GM10266 (cell line): ENCODE results near the gene ASPSCR1.

ENCODE experiments used
- DNase-seq: peaks from one replicate; pipeline ENCODE4 v3.0.0; 2012; ENCODE audit errors: extremely low spot score
- CTCF ChIP-seq: IDR thresholded peaks from 2 replicates; pipeline ENCODE4 v1.5.1; 2012; ENCODE audit warnings: mild to moderate bottlenecking, low read depth; ENCODE audit not compliant: control insufficient read depth, insufficient read depth; ENCODE audit errors: missing control alignments

The ASPSCR1 gene

GRCh38 chr17:82024859-82025258, 47.4 kb downstream of the ASPSCR1 start:
- no peak for TF ChIP-seq CTCF

GRCh38 chr17:82025401-82026107, 48.1 kb downstream of the ASPSCR1 start:
- DNase-seq = no peak
- no peak for TF ChIP-seq CTCF

More at GRCh38 chr17:82024859-82025258, 47.4 kb downstream of the ASPSCR1 start:
- DNase-seq = no peak

- TF ChIP-seq CTCF = no peak
Measured at GRCh38 chr17:82028246-82028645, 50.8 kb downstream of the ASPSCR1 start.

GRCh38 chr17:82028966-82029365, 51.5 kb downstream of the ASPSCR1 start:
- no peak for DNase-seq
- TF ChIP-seq CTCF = no peak

More at GRCh38 chr17:82028246-82028645, 50.8 kb downstream of the ASPSCR1 start:
- DNase-seq = no peak

GRCh38 chr17:82029391-82029790, 52.0 kb downstream of the ASPSCR1 start:
- no peak for DNase-seq
- TF ChIP-seq CTCF = no peak

- DNase-seq = no peak
- TF ChIP-seq CTCF = no peak
Measured at GRCh38 chr17:82029990-82030469, 52.6 kb downstream of the ASPSCR1 start.
